Measurements from ENCODE around the gene AACS. TPM values are rescaled to one million over a fixed set of nuclear protein-coding genes. Genes with fewer than 3 reads are reported as not detected.
A peak's percentile ranks its signal among the peaks of the same experiment; 100 is the strongest.
"Not testable (repeated sequence)": the region's sequence is repeated elsewhere in the genome, so short reads cannot be mapped to it uniquely, and the experiment has no call there.

AACS gene
- total and polyA plus RNA-seq, 2 of the 4 experiments (the other 2 are of a cell fraction), result 22.0 to 24.9 TPM

- TF ChIP-seq CTCF (conservative IDR thresholded peaks at IDR 0.05; ENCODE audit: low read depth, low read length) (no peak), NFE2L2 (IDR thresholded peaks at IDR 0.05; ENCODE audit: low read depth, low read length) (0 out of 2 replicates have a peak, but pooled peaks have one; percentile 11)
- Histone ChIP-seq H3K4me2 (ENCODE audit: low read depth, low read length) (no peak overlapping the region), H2AK5ac (ENCODE audit: low read depth, low read length) (no peak overlapping the region), H3K4ac (ENCODE audit: low read depth, low read length) (no peak overlapping the region), H3K9me1 (ENCODE audit: insufficient read depth, low read length) (0 out of 2 replicates have a peak, but pooled peaks cover 4% of the 10 kb centered on the region), H3K23ac (ENCODE audit: low read depth, low read length) (no peak overlapping the region), H2AFZ (replicated peaks; ENCODE audit: low read length, poor library complexity) (no peak overlapping the region), H4K8ac (ENCODE audit: low read depth in 2 of 2, low read length in 2 of 2) (no peak overlapping the region), H3K9me3 (ENCODE audit: control insufficient read depth, insufficient read depth, low read length) (no peaks in the 10 kb centered on the region), H3K4me1 (ENCODE audit: control insufficient read depth, insufficient read depth, low read length) (peaks cover 6% of the 10 kb centered on the region; the same call in 1 of the 2 replicates), H3K27ac (ENCODE audit: insufficient read depth, low read length) (no peak overlapping the region; the same call in 1 of the 2 replicates), H3K27me3 (ENCODE audit: control insufficient read depth, insufficient read depth, low read length) (no peaks in the 10 kb centered on the region), H4K20me1 (ENCODE audit: insufficient read depth, low read length) (no peaks in the 10 kb centered on the region), H2AK9ac (replicated peaks; ENCODE audit: low read depth, low read length, poor library complexity) (no peak overlapping the region), H4K5ac (ENCODE audit: low read depth, low read length) (no peak overlapping the region), H3K79me1 (ENCODE audit: low read depth in 1 of 2, low read length in 2 of 2) (no peaks in the 10 kb centered on the region), H4K91ac (ENCODE audit: insufficient read depth, low read depth, low read length) (no peak overlapping the region), H3K14ac (replicated peaks; ENCODE audit: low read depth, low read length) (no peak overlapping the region), H3K36me3 (ENCODE audit: control insufficient read depth, insufficient read depth, low read length) (peaks cover 26% of the 10 kb centered on the region), H2BK120ac (ENCODE audit: low read depth, low read length) (no peak overlapping the region), H3K9ac (ENCODE audit: low read depth, low read length) (no peak overlapping the region), H2BK5ac (ENCODE audit: low read depth, low read length, poor library complexity, severe bottlenecking) (no peak overlapping the region), H3K56ac (ENCODE audit: extremely low read depth, insufficient read depth, low read length) (no peak overlapping the region), H2BK15ac (ENCODE audit: low read depth, low read length) (no peak overlapping the region), H3K4me3 (ENCODE audit: insufficient read depth, low read depth, low read length) (no peak overlapping the region), H2BK20ac (ENCODE audit: low read depth, low read length) (no peak overlapping the region), H3K18ac (ENCODE audit: low read depth, low read length) (no peak overlapping the region)
- in situ Hi-C loops (cut with MboI; ENCODE audit: low sequenced_read_pairs), result no loop called here
- dilution Hi-C loops (cut with HindIII; ENCODE audit: low sequenced_read_pairs, unreplicated experiment), result no loop called here
- intact Hi-C loops (cut with micrococcal nuclease), result no loop called here
- WGBS, 2 experiments (ENCODE audit: extremely low coverage in 2 of 2, insufficient read length in 1 of 2), result no CpG with 5 or more reads among the region's 3 CpGs
- no TSS peak for BruUV-seq (replicated peaks)
- POLR2A ChIA-PET (ENCODE audit: unreplicated experiment), result no interaction called here
- ATAC-seq (ENCODE audit: low read depth) (no peak), DNase-seq (peak; percentile 14)
- CTCF ChIA-PET, result no interaction called here
Observed at GRCh38 chr12:125111403-125111802, 46.2 kb downstream of the AACS start.

- H3K4me1 ChIP-seq (ENCODE audit: control insufficient read depth, insufficient read depth, low read length); H2AK9ac ChIP-seq (replicated peaks; ENCODE audit: low read depth, low read length, poor library complexity); H3K9ac ChIP-seq (ENCODE audit: low read depth, low read length); H3K4me3 ChIP-seq (ENCODE audit: insufficient read depth, low read depth, low read length); POLR2A ChIA-PET (ENCODE audit: unreplicated experiment); H2BK20ac ChIP-seq (ENCODE audit: low read depth, low read length); intact Hi-C loops (cut with micrococcal nuclease); H4K8ac ChIP-seq (ENCODE audit: low read depth in 2 of 2, low read length in 2 of 2); H2BK5ac ChIP-seq (ENCODE audit: low read depth, low read length, poor library complexity, severe bottlenecking); H3K4me2 ChIP-seq (ENCODE audit: low read depth, low read length); H3K23ac ChIP-seq (ENCODE audit: low read depth, low read length); H3K27ac ChIP-seq (ENCODE audit: insufficient read depth, low read length); H3K56ac ChIP-seq (ENCODE audit: extremely low read depth, insufficient read depth, low read length); ATAC-seq (ENCODE audit: low read depth); H3K9me1 ChIP-seq (ENCODE audit: insufficient read depth, low read length); H2BK120ac ChIP-seq (ENCODE audit: low read depth, low read length); BruUV-seq (replicated peaks); H2BK15ac ChIP-seq (ENCODE audit: low read depth, low read length); DNase-seq; H4K5ac ChIP-seq (ENCODE audit: low read depth, low read length); H3K18ac ChIP-seq (ENCODE audit: low read depth, low read length); H2AK5ac ChIP-seq (ENCODE audit: low read depth, low read length); H3K9me3 ChIP-seq (ENCODE audit: control insufficient read depth, insufficient read depth, low read length); in situ Hi-C loops (cut with MboI; ENCODE audit: low sequenced_read_pairs); H3K4ac ChIP-seq (ENCODE audit: low read depth, low read length); H4K91ac ChIP-seq (ENCODE audit: insufficient read depth, low read depth, low read length); CTCF ChIA-PET; H3K27me3 ChIP-seq (ENCODE audit: control insufficient read depth, insufficient read depth, low read length); H3K79me1 ChIP-seq (ENCODE audit: low read depth in 1 of 2, low read length in 2 of 2); H2AFZ ChIP-seq (replicated peaks; ENCODE audit: low read length, poor library complexity); dilution Hi-C loops (cut with HindIII; ENCODE audit: low sequenced_read_pairs, unreplicated experiment); H4K20me1 ChIP-seq (ENCODE audit: insufficient read depth, low read length); H3K14ac ChIP-seq (replicated peaks; ENCODE audit: low read depth, low read length): not testable (repeated sequence)
- 93% methylated on average over 2 of the region's 6 CpGs; no CpG with 5 or more reads in 1 of the 2 experiments for WGBS, 2 experiments (ENCODE audit: extremely low coverage in 2 of 2, insufficient read length in 1 of 2)
- peaks cover 25% of the 10 kb centered on the region for H3K36me3 ChIP-seq (ENCODE audit: control insufficient read depth, insufficient read depth, low read length)
Observed at GRCh38 chr12:125112614-125113013, 47.4 kb downstream of the AACS start.
